PC-3 (cell line): ENCODE results near the gene UPK1A.

Experiments
- EZH2 ChIP-seq: fragments of 300-600 bp; sonication (generic); IDR thresholded peaks from one replicate; pipeline ENCODE4 v1.6.1; 2017; ENCODE audit warnings: antibody characterized with exemption, mild to moderate bottlenecking, low read length; ENCODE audit not compliant: unreplicated experiment
- TF ChIP-seq, protein P1 (sequence below): fragments of 300-600 bp; sonication (generic); conservative IDR thresholded peaks from 2 replicates; pipeline ENCODE4 v1.5.1; 2017; ENCODE audit warnings: antibody characterized with exemption, low read depth, mild to moderate bottlenecking, low read length

DNA sequence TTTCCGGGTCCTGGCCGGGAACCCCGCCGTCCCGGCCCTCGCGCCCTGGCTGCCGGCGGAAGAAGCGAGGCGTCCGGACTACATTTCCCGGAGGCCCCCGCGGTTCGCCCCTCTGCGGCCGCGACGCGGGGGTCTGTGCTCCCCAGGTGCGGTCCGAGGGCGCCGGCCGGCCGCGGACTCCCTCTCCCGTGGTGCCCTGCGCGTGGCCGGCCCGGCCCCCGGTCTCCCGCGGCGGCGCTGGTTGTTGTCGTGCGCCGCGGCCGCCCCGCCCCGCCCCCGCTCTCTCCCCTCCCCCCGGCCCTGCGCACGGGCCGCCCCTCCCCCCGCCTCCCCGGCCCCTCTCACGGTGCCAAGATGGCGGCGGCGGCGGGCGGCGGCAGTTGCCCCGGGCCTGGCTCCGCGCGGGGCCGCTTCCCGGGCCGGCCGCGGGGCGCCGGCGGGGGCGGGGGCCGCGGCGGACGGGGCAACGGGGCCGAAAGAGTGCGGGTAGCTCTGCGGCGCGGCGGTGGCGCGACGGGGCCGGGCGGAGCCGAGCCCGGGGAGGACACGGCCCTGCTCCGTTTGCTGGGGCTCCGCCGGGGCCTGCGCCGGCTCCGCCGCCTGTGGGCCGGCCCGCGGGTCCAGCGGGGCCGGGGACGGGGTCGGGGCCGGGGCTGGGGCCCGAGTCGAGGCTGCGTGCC lies 51.5 kb downstream of the UPK1A start, which contains the start of gene KMT2B:
- TF ChIP-seq, protein P1, sequence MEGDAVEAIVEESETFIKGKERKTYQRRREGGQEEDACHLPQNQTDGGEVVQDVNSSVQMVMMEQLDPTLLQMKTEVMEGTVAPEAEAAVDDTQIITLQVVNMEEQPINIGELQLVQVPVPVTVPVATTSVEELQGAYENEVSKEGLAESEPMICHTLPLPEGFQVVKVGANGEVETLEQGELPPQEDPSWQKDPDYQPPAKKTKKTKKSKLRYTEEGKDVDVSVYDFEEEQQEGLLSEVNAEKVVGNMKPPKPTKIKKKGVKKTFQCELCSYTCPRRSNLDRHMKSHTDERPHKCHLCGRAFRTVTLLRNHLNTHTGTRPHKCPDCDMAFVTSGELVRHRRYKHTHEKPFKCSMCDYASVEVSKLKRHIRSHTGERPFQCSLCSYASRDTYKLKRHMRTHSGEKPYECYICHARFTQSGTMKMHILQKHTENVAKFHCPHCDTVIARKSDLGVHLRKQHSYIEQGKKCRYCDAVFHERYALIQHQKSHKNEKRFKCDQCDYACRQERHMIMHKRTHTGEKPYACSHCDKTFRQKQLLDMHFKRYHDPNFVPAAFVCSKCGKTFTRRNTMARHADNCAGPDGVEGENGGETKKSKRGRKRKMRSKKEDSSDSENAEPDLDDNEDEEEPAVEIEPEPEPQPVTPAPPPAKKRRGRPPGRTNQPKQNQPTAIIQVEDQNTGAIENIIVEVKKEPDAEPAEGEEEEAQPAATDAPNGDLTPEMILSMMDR: no peak
- no peak for TF ChIP-seq EZH2
